H4 (cell line): Measurements from ENCODE around the gene CT45A9. TPM values are rescaled to one million over a fixed set of nuclear protein-coding genes. Genes with fewer than 3 reads are reported as not detected.
"Not testable (repeated sequence)": the region's sequence is repeated elsewhere in the genome, so short reads cannot be mapped to it uniquely, and the experiment has no call there.

Experiments used
- DNase-seq: peaks from one replicate; pipeline ENCODE4 v3.0.0-alpha.2; 2015; ENCODE audit warnings: low spot score
- total RNA-seq: library from RNA; depleted of rRNA; stranded (reverse); fragments of >200 nt; shearing (Covaris generic); gene quantifications from 2 replicates; pipeline ENCODE4 v1.2.3, GENCODE V29; 2014; rRNA removed

The CT45A9 gene
- not detected in 2 replicates for total RNA-seq

- not testable (repeated sequence) for DNase-seq
Observed at GRCh38 chrX:135871712-135872111, at the start of gene CT45A9. Gene CT45A9 (minus strand): TSS chrX:135871812. CDS start chrX:135868061, 3,751 bp downstream.

GRCh38 chrX:135920516-135920915 lies 48.9 kb upstream of the CT45A9 start:
- DNase-seq = not testable (repeated sequence)

GRCh38 chrX:135914404-135914803 lies 42.8 kb upstream of the CT45A9 start:
- DNase-seq = no peak

- DNase-seq = no peak
Observed at GRCh38 chrX:135910251-135910650, 38.6 kb upstream of the CT45A9 start.

- DNase-seq = no peak
Observed at GRCh38 chrX:135893294-135893817, 21.7 kb upstream of the CT45A9 start, which contains the start of the genes CT45A10 and SAGE1. Gene CT45A10 (minus strand): TSS chrX:135893444. CDS start chrX:135885344, 8,100 bp downstream. Gene SAGE1 (plus strand): TSS chrX:135893716. CDS start chrX:135896243, 2,527 bp downstream.

- DNase-seq = no peak
Observed at GRCh38 chrX:135892781-135893180, 21.2 kb upstream of the CT45A9 start.

- DNase-seq = no peak
Observed at GRCh38 chrX:135890087-135890585, 18.5 kb upstream of the CT45A9 start.

- peak; percentile 9 for DNase-seq
Observed at GRCh38 chrX:135888976-135889375, 17.4 kb upstream of the CT45A9 start.

GRCh38 chrX:135888230-135888629 lies 16.6 kb upstream of the CT45A9 start:
- not testable (repeated sequence) for DNase-seq

GRCh38 chrX:135882741-135883140 lies 11.1 kb upstream of the CT45A9 start:
- not testable (repeated sequence) for DNase-seq

- not testable (repeated sequence) for DNase-seq
Observed at GRCh38 chrX:135854438-135854837, 17.2 kb downstream of the CT45A9 start, which contains the start of gene CT45A8. Gene CT45A8 (minus strand): TSS chrX:135854538. CDS start chrX:135850783, 3,755 bp downstream.

- not testable (repeated sequence) for DNase-seq
Observed at GRCh38 chrX:135837180-135837579, 34.4 kb downstream of the CT45A9 start, which contains the start of gene CT45A7. Gene CT45A7 (minus strand): TSS chrX:135837280. CDS start chrX:135833533, 3,747 bp downstream.

GRCh38 chrX:135819912-135820311 lies 51.7 kb downstream of the CT45A9 start, which contains the start of gene CT45A2:
Gene CT45A2 (minus strand): TSS chrX:135820012. CDS start chrX:135816265, 3,747 bp downstream.
- not testable (repeated sequence) for DNase-seq

Other genes with a start within 250 kb of the CT45A9 start
- not detected in 2 replicates for gene CT45A1, start 158.2 kb downstream of the CT45A9 start, total RNA-seq
- gene CT45A3, start 103.6 kb downstream of the CT45A9 start, total RNA-seq = not detected in 2 replicates
- 0.50 TPM in 1 of 2 replicates, not detected in the other for gene CT45A5, start 86.3 kb downstream of the CT45A9 start, total RNA-seq
- not detected in 2 replicates for gene CT45A6, start 69.0 kb downstream of the CT45A9 start, total RNA-seq
- gene CT45A2, start 51.8 kb downstream of the CT45A9 start, total RNA-seq = not detected in 2 replicates
- gene CT45A7, start 34.5 kb downstream of the CT45A9 start, total RNA-seq = not detected in 2 replicates
- gene CT45A8, start 17.3 kb downstream of the CT45A9 start, total RNA-seq = not detected in 2 replicates
- gene CT45A10, start 21.6 kb upstream of the CT45A9 start, total RNA-seq = 0.43 TPM in 1 of 2 replicates, not detected in the other
- not detected in 2 replicates for gene SAGE1, start 21.9 kb upstream of the CT45A9 start, total RNA-seq
- gene MMGT1, start 102.2 kb upstream of the CT45A9 start, total RNA-seq = 24.9 and 32.4 TPM in 2 replicates
- gene SLC9A6, start 113.6 kb upstream of the CT45A9 start, total RNA-seq = 19.9 and 22.4 TPM in 2 replicates